CD4-positive, alpha-beta T cell (primary cell): ENCODE data around the gene LRRFIP2. TPM values are rescaled to one million over a fixed set of nuclear protein-coding genes. Genes with fewer than 3 reads are reported as not detected.

Experiments used
- ATAC-seq: fragments of 200-7000 bp; cut with Tn5 transposase; one replicate; pipeline ENCODE4 v1.10.0; 2022; ENCODE audit warnings: mild to moderate bottlenecking; ENCODE audit not compliant: poor library complexity
- CTCF ChIA-PET: fragments of 350-600 bp; sonication (Branson Sonifier 250); formaldehyde crosslinking; loops from one replicate; lab custom pipeline; 2021; ENCODE audit warnings: antibody characterized with exemption, inconsistent platforms; lab: Charles Lee
- POLR2A ChIA-PET: fragments of 350-600 bp; sonication (Branson Sonifier 250); formaldehyde crosslinking; loops from one replicate; lab custom pipeline; 2021; ENCODE audit warnings: antibody characterized with exemption, inconsistent platforms; lab: Charles Lee
- DNase-seq, 14 experiments: peaks; one replicate each; pipeline ENCODE4 v3.0.0-alpha.2; 2013 to 2020; ENCODE audit warnings: mixed read lengths in 2 of 14
- H3K27ac ChIP-seq, 2 donors: one replicate each; pipeline versions ENCODE4 v1.5.1 to v1.7.0; 2013; ENCODE audit warnings: low read length in 2 of 2, low read depth in 1 of 2, mild to moderate bottlenecking in 1 of 2
- H3K27me3 ChIP-seq, 2 experiments: 1 replicate in 1 of 2; 2 replicates in 1 of 2; pipeline versions ENCODE4 v1.6.1 to v1.7.0; 2013; ENCODE audit warnings: low read length in 2 of 2, control low read depth in 1 of 2, mild to moderate bottlenecking in 1 of 2, moderate library complexity in 1 of 2; ENCODE audit not compliant: insufficient read depth in 2 of 2, control insufficient read depth in 1 of 2
- H3K36me3 ChIP-seq: one replicate; pipeline ENCODE4 v1.6.1; 2013; ENCODE audit warnings: low read length, control low read depth; ENCODE audit not compliant: insufficient read depth
- H3K4me1 ChIP-seq: one replicate; pipeline ENCODE4 v1.6.1; 2013; ENCODE audit warnings: low read length, control low read depth; ENCODE audit not compliant: insufficient read depth
- H3K4me3 ChIP-seq: one replicate; pipeline ENCODE4 v1.5.1; 2013; ENCODE audit warnings: mild to moderate bottlenecking, low read length, moderate library complexity
- H3K9me3 ChIP-seq, 2 experiments: 1 replicate in 1 of 2; 2 replicates in 1 of 2; pipeline versions ENCODE4 v1.6.1 to v1.7.0; 2013; ENCODE audit warnings: low read length in 2 of 2, mild to moderate bottlenecking in 2 of 2, control low read depth in 1 of 2, moderate library complexity in 1 of 2; ENCODE audit not compliant: control insufficient read depth in 1 of 2, insufficient read depth in 1 of 2
- H3K27ac Mint-ChIP-seq: one replicate; pipeline ENCODE4 v1.8.0; 2020; ENCODE audit warnings: mixed read lengths
- H3K27me3 Mint-ChIP-seq: one replicate; pipeline ENCODE4 v1.8.0; 2021; ENCODE audit warnings: mixed read lengths
- H3K36me3 Mint-ChIP-seq: one replicate; pipeline ENCODE4 v1.8.0; 2021; ENCODE audit warnings: low read depth, mixed read lengths
- H3K4me1 Mint-ChIP-seq: one replicate; pipeline ENCODE4 v1.8.0; 2021; ENCODE audit warnings: low read depth, mixed read lengths
- H3K4me3 Mint-ChIP-seq: one replicate; pipeline ENCODE4 v1.8.0; 2020; ENCODE audit warnings: mild to moderate bottlenecking, mixed read lengths
- H3K9me3 Mint-ChIP-seq: one replicate; pipeline ENCODE4 v1.8.0; 2020; ENCODE audit warnings: mixed read lengths
- CTCF ChIP-seq: fragments of 200-600 bp; IDR thresholded peaks from one replicate; pipeline ENCODE4 v1.8.0; 2022; ENCODE audit warnings: antibody characterized with exemption, mild to moderate bottlenecking
- intact Hi-C, 2 experiments: fragments of 100-400 bp; cut with DNase I in 1 of 2; cut with micrococcal nuclease in 1 of 2; formaldehyde crosslinking; loops; one replicate each; pipeline versions ENCODE4 v1.15.1 to v1.9.0; 2023 to 2025; cut with DNase I, micrococcal nuclease
- total RNA-seq, 174 experiments: library from RNA in 2 of 174; stranded (reverse) in 2 of 174; gene quantifications; one replicate each; pipeline ENCODE4 v1.2.3 and lab custom pipeline; 2021 to 2026

The LRRFIP2 gene
- total RNA-seq, 2 experiments from 2014 or later, result 34.2 to 34.8 TPM

GRCh38 chr3:37140899-37141541 lies 33.4 kb downstream of the LRRFIP2 start:
- Mint-ChIP-seq H3K4me3 (no peak overlapping the region), H3K36me3 (peaks cover 35% of the 10 kb centered on the region), H3K4me1 (peaks cover 20% of the 10 kb centered on the region), H3K27me3 (no peaks in the 10 kb centered on the region), H3K9me3 (no peaks in the 10 kb centered on the region), H3K27ac (no peak overlapping the region)
- ChIA-PET CTCF (no interaction called here), POLR2A (no interaction called here)
- peaks cover 22% of the 10 kb centered on the region for H3K36me3 ChIP-seq
- TF ChIP-seq CTCF, result no peak
- no peak for DNase-seq
- no peaks in the 10 kb centered on the region for H3K4me1 ChIP-seq
- no peaks in the 10 kb centered on the region for H3K9me3 ChIP-seq
- no peak overlapping the region for H3K4me3 ChIP-seq
- H3K27me3 ChIP-seq, result no peaks in the 10 kb centered on the region
- no peak for ATAC-seq
- H3K27ac ChIP-seq, result no peak overlapping the region
- intact Hi-C loops, result no loop called here

- intact Hi-C loops, result no loop called here
- ChIA-PET POLR2A (no interaction called here), CTCF (no interaction called here)
- Mint-ChIP-seq H3K27me3 (no peaks in the 10 kb centered on the region), H3K4me1 (peaks cover 8% of the 10 kb centered on the region), H3K4me3 (no peak overlapping the region), H3K36me3 (peaks cover 21% of the 10 kb centered on the region), H3K27ac (no peak overlapping the region), H3K9me3 (no peaks in the 10 kb centered on the region)
- Histone ChIP-seq H3K4me1 (no peaks in the 10 kb centered on the region), H3K36me3 (peaks cover 22% of the 10 kb centered on the region), H3K9me3 (no peaks in the 10 kb centered on the region), H3K4me3 (no peak overlapping the region), H3K27me3 (no peaks in the 10 kb centered on the region), H3K27ac (no peak overlapping the region)
- no peak for TF ChIP-seq CTCF
- no peak for DNase-seq
- no peak for ATAC-seq
These were observed 34.8 kb downstream of the LRRFIP2 start for GRCh38 chr3:37139567-37140052.

- Histone ChIP-seq H3K4me1 (no peaks in the 10 kb centered on the region), H3K27ac (no peak overlapping the region), H3K36me3 (peaks cover 20% of the 10 kb centered on the region), H3K4me3 (no peak overlapping the region), H3K9me3 (no peaks in the 10 kb centered on the region), H3K27me3 (no peaks in the 10 kb centered on the region)
- ATAC-seq (no peak), DNase-seq (no peak)
- H3K9me3 Mint-ChIP-seq, result no peaks in the 10 kb centered on the region
- no peak for TF ChIP-seq CTCF
- H3K27ac Mint-ChIP-seq, result no peak overlapping the region
- ChIA-PET CTCF (no interaction called here), POLR2A (no interaction called here)
- no peak overlapping the region for H3K4me3 Mint-ChIP-seq
- H3K4me1 Mint-ChIP-seq, result peaks cover 7% of the 10 kb centered on the region
- H3K27me3 Mint-ChIP-seq, result no peaks in the 10 kb centered on the region
- peaks cover 13% of the 10 kb centered on the region for H3K36me3 Mint-ChIP-seq
- intact Hi-C loops, result no loop called here
These were observed 35.6 kb downstream of the LRRFIP2 start for GRCh38 chr3:37138816-37139215.
